Frontal cortex (tissue), 4 donors: ENCODE data around the gene CH25H. TPM values are rescaled to one million over a fixed set of nuclear protein-coding genes. Genes with fewer than 3 reads are reported as not detected.
"Not testable (repeated sequence)": the region's sequence is repeated elsewhere in the genome, so short reads cannot be mapped to it uniquely, and the experiment has no call there.

Experiments
- DNase-seq, 2 donors: peaks; one replicate each; pipeline ENCODE4 v3.0.0; 2012; ENCODE audit warnings: low spot score in 2 of 2
- FAIRE-seq: peaks from 2 replicates; lab custom pipeline; 2012; peaks lifted over from hg19 to GRCh38; lab: Jason Lieb, UNC
- total RNA-seq: library from RNA; depleted of rRNA; stranded (reverse); fragments of >200 nt; gene quantifications from one replicate; pipeline ENCODE4 v1.2.3, GENCODE V29; 2014
- donor health status: control.
- donor health status: control.
- donor health status: control.

Gene CH25H, protein sequence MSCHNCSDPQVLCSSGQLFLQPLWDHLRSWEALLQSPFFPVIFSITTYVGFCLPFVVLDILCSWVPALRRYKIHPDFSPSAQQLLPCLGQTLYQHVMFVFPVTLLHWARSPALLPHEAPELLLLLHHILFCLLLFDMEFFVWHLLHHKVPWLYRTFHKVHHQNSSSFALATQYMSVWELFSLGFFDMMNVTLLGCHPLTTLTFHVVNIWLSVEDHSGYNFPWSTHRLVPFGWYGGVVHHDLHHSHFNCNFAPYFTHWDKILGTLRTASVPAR
- 0.82 TPM for total RNA-seq

DNA sequence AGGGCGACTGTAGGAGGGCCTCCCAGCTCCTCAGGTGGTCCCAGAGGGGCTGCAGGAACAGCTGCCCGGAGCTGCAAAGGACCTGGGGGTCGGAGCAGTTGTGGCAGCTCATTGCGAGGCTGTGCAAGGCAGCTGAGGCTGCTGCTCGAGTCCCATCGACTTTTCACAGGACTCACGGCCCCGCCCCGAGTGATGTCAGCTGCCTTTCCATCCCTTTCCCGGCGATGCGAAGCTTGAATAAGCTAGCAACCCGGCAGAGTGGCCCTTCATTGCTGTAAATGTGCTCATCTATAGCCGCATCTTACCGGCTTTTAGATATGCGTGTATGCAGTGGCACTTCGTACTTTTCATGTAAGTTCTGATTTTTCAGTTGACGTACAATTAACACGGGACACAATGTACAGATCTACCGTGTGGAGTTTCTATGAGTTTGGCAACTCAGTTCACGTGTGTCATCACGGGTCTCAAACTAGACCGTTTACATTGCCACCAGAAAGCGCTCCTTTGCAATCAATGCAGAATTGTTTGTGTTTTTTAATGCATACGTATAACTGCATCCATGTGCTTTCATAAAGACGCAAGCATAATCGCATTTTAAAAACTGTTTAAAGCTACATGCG is at the start of gene CH25H:
Gene CH25H, minus strand, starts transcription at position 137 of the 620 bp plus-strand sequence. Its CDS starts 25 bp downstream, at position 112.
- FAIRE-seq (no peak), DNase-seq (peak; percentile 58 to 68)

DNA sequence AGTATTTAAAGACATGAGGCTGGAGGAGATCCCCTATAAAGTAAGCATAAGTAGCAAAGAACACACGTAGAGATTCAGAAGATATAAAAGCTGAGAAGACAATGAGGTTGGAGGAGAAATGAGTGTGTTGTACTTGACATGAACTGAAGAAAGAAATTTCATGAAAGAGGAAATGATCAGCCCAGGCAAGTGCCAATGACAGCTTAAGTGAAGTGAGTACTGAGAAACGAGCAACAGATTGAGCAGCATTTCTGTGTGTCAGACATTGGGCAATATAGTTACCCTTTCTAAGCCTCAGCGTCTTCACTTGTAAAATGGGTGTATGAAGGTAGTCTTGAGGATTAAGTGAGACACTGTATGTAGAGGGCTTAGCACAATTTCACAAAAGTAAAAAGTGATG is 49.2 kb upstream of the CH25H start:
- no peak for DNase-seq
- FAIRE-seq, result no peak

DNA sequence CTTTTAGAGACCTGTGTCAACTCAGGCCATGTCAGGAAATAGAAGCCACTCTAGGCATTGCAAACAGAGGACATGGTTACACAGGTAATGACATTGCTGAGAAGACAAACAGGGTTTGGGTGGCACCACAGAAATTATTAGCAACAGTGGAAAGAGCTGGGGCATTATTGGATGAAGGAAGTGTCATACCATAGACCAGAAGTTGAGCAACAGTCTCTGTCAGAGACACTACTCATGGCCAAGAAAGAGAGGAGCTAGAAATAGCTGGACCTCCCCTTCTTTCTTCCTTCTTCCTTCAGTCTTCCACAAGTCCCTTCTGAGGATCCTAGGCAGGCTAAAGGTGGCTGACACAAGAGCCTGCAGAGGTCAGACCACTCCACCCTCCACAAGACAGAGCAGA is 48.7 kb upstream of the CH25H start:
- DNase-seq (no peak), FAIRE-seq (no peak)

DNA sequence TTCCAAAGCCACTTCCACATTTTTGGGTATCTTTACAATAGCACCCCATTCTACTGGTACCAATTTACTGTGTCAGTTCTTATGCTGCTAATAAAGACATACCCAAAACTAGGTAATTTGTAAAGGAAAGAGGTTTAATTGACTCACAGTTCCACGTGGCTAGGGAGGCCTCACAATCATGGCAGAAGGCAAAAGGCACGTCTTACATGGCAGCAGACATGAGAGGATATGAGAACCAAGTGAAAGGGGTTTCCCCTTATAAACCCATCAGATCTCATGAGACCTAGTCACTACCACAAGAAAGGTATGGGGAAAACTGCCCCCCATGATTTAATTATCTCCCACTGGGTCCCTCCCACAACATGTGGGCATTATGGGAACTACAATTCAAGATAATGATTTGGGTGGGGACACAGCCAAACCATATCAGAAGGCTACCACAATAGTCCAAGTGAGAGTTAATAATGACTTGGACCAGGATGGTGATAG is 48.0 kb upstream of the CH25H start:
- not testable (repeated sequence) for FAIRE-seq, DNase-seq

DNA sequence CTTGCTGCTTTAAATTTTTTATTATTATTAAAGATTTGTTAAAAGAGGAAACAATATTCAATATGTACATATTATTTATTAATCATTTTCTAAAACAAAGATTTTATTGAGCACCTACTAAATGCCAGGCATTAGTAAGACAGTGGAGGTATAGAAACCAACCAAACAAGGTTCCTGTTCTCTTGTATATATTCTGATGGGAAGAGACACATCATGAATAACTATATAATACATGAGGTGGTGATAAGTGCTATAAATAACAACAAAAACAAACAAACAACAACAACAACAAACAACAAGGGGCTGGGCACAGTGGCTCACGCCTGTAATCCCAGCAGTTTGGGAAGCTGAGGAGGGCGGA is 45.1 kb upstream of the CH25H start:
- DNase-seq (no peak), FAIRE-seq (peak; percentile 66)

DNA sequence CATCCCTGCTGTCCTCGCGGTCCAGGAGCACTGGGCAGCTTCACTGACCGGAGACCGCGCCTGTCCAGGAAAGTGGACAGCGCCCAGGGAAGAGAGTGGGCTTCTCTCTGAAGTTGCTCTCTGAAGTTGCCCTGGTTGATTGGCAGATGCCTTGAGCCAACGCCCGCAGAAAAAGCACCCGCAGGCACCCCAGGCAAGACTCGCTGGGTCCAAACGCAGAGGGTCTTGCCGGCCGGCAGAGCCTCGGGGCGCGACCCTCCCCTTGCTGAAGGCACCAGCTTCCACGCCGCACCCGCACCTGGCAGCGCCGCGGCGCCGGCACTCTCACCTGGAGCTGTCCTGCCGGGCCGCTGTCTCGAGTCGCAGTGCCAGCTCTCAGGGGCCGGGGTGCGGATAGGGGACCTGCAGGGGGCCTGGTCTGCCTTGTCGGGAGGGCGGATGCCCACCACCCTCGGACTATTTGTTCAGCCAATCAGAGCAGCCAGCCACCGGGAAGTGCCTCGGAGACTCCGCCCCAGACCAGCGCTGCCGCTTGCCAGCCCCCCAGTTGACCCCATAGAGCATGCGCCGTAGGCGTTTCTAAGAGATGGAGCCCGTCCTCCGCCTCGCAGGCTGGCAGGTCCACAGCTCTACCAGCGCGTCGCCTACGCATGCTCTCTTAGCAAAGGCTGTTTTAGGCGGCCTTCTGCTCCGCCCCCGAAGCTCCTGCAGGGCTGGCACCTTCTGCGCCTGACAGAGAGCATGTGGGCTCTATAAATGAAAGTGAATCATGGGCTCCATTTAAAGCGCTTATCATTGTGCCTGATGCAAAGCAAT is 44.5 kb upstream of the CH25H start, which contains the start of gene LIPA:
Gene LIPA, minus strand, starts transcription at position 367 of the 816 bp plus-strand sequence. CDS start 4,127 bp downstream, outside the sequence.
- FAIRE-seq, result peak; percentile 60
- peak; percentile 86 for DNase-seq

DNA sequence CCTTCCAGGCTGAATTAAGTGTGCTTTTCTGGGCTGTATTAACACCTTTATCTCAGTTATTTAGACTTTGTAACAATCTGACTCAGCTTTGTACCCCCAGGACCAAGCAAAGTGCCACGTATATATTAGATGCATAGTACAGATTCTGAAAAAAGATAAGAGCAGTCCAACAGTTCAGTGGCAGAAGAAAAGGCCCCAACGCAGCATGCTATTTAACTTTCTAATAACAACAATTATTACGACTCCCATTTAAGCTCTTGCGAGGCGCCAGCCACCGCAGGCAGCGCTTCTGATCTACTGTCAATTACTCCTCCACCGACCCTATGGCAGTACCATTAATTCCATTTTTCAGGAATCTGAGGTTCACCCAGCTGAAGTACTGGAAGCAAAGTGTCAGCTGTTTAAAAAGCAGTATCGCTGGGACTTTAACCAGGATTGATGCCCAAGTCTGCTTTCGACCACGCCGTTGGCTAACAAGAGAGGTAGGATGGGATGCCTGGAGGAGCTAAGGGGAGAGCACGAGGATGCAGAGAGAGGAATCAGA is 43.8 kb upstream of the CH25H start:
- no peak for DNase-seq
- no peak for FAIRE-seq

DNA sequence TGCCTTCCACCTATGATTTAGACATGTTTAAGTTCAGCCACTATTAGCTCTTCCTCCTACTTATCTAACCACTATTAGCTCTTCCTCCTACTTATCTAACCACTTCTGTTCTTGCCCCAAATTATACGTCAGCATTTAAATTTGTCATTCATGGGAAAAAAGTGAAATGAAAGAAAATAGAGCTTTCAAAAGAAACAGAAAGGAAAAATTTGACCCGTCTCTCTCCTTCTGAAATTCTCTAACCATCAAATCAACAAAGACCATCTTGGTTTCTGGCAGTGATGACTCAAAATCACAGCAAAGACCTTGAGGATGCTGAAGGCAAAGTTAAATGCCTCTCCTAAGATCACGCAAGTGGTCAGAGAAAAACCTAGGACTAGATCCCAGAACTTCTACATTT is 41.9 kb upstream of the CH25H start:
- FAIRE-seq, result no peak

DNA sequence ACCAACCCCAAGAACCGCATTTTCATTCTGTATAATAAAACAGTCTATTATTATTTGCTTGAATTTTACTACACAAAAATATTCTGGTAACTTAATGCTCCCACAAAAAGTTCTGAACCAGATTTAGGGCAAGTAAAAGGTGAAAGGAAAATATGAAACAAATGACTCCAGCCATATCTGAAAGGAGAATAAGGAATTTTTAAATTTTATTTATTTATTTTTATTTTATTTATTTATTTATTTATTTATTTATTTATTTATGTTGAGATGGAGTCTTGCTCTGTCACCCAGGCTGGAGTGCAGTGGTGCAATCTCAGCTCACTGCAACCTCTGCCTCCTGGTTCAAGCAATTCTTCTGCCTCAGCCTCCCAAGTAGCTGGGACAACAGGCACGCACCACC is 40.5 kb upstream of the CH25H start:
- DNase-seq, FAIRE-seq: not testable (repeated sequence)

More for the DNA sequence above, 41.9 kb upstream of the CH25H start:
- DNase-seq, result no peak

DNA sequence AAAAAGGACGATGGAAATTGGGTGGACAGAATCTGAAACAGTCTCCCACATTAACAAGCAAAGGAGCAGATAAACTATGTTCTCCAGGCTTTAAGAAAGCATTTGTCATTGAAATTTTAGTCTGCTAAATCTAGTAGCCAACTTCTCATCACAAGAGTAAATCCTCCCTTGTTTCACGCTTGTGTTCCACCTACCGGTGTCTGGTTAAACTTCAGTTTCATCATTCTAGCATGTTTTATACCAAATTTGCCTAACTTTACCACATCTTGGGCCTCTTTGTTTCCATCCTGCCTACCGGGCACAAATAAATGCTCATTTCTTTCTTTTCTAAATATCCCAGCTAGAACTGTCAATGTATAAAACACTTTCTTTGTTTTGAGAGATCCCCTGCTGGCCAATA is 38.7 kb upstream of the CH25H start:
- DNase-seq, result no peak
- FAIRE-seq, result no peak

DNA sequence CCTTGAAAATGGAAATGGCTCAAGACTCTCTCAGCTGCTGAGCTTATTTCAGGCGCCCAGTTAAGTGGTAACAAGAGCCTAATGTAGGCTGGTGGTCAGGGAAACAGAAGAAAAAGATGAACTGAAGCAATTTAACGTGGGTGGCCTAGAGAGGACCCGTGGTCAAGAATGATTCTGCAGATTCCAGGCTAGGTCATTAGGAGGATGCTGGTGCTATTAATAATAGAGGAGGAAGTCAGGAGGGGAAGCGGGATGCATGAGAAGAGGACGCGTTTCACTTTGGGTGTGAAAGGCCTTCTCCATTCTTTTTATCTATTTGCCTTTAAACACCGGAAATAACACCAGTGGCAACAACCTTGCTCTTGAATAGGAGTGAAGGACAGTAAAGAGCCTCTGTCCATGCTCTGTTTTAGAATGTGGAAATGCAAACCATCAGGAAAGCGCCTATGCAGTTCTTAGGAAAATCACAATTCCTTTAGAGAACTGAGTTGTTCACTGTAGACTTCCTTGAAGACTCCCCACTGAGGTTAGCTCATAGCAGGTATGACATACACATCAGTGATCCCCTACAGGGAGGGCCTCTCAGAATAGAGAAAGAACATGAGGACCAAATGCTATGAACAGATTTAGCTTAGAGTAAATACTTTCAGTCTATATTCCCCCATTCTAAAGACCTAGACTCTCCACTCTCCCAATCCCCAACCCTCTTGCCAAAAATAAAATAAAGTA is 35.9 kb upstream of the CH25H start:
- FAIRE-seq, result no peak
- no peak for DNase-seq

DNA sequence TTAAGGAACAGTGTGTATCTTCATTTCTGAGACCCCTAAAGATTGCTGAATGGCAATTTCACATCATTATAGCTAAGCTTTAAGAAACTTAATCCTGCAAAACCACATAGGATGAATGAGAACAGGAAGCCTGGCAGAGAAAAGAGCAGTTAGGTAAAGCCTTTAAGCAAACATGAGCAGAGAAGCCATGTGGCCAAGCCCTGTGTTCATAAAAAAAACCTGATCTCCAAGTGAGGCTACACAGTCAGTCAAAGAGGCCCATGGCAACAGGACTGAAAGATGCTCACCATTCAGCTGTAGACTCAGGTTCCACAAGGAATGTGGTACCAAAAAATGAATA is 35.2 kb upstream of the CH25H start:
- no peak for FAIRE-seq
- DNase-seq, result no peak

DNA sequence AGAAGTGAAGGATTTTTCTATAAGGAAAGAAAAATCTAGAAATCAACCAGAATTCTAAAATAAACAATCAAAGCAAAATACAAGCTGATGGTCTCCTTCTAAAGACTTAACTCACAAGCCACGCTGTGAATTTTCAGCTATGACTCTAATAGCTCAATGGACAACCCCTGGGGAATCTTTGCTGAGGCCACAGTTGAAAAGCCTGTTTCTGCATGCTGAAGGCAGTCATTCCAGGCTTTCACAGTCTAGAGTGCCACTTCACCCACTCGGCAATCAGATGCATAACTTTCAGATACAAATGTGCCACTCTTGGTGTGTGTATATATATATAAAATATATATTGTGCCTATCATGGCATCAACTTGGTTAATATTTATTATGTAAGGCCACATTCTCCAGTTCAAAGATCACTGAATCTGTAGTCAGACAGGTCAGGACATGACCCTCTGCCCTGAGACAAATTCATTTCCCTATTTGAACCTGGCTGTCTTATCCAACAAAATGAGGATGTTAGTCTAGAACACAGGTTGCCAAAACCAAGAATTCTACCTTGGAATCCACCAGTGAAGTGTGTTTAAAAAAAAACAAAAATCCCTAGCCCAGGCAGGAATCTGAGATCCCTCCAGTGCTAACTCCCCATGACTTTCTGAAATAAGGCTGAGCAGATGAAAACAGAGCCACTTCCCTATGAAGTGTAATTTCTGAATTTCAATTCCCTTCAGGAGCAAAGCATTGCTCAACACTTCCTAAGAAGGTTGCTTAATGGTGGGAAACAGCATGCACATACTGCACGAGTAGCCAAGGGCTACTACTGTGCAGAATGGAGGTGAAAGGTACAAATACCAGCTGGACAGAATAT is 34.6 kb upstream of the CH25H start:
- FAIRE-seq (no peak), DNase-seq (no peak)

DNA sequence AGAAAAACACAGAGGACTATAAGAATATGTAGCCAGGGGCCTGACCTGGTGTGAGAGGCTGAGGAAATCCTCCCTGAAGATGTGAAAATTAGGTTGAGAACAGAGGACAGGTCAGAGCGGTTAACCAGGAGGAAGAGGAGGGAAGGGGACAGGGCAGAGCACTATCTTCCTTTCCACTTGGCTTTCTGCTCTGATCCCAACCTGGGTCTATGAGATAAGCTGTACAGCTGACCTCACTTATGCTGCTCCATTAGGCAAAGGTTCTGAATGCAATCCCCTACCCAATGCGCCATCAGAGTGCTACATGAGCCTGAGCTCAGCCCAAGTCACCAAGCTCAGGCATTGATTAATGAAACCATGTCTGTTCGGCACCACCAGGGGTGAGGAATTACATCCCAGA is 33.9 kb upstream of the CH25H start:
- no peak for FAIRE-seq
- no peak for DNase-seq

DNA sequence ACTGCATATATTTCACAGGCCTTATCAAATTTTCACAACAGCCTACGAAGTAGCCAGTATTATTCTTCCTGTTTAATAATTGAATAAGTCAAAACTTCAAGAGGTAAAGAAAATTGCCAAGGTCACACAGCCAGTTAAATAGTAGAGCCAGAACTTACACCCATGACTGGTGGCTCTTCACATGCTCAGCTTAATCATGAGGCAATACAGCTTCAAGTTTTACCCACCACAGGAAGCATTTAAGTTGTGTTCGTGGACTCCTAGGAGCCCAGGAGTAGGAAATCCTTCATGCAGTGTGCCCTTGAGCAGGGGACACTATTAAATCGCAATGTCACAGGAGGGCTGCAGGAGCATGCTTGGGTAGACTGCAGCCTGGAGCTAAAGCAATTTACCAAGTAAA is 33.4 kb upstream of the CH25H start:
- FAIRE-seq, result no peak
- DNase-seq, result no peak

DNA sequence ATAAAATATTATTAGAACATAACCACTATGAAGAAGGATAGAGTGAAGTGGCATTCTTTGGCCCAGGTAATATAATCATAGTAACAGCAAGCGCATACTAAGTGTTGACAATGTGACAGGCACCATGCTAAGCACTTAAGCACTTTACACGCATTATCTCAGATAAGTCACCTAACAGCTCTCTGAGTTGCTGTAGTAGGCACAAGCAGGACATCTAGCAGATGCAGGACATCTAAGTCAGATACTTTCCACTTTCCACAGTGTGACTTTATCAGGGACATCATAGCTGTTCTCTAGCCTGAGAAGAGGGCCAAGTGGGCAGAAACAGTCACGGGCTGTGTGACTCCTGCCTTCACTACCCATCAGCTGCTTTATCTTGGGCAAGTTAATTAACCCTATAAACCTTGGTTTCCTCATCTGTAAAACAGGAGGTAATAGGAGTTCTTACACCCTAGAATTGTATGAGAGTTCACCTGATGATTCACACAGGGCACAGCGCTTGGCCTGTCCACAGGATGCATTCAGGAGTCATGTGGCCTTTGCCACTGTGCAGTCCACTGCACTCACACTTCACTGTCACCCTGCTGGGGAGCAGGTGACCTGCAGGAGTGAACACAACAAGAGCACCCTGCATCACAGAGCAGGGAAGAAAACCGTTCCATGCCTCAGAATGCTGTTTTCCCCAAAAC is 32.0 kb upstream of the CH25H start:
- FAIRE-seq (no peak), DNase-seq (no peak)

DNA sequence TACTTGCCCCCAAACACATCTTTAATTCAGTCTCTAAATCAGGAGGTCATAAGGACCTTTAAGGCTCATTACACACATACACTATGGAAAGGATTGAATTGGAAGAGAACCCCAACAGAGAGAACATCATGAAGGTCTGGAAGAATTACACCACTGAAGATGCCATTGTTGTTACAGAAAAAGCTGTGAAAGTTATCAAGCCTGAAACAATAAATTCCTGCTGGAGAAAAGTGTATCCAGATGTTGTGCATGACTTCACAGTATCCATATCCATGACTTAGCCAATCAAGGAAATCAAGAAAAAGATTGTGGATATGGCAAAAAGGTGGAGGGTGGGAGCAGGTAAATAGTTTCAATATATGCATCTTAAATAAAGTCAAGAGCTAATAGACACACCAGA is 30.7 kb upstream of the CH25H start:
- DNase-seq, result no peak
- FAIRE-seq, result no peak

DNA sequence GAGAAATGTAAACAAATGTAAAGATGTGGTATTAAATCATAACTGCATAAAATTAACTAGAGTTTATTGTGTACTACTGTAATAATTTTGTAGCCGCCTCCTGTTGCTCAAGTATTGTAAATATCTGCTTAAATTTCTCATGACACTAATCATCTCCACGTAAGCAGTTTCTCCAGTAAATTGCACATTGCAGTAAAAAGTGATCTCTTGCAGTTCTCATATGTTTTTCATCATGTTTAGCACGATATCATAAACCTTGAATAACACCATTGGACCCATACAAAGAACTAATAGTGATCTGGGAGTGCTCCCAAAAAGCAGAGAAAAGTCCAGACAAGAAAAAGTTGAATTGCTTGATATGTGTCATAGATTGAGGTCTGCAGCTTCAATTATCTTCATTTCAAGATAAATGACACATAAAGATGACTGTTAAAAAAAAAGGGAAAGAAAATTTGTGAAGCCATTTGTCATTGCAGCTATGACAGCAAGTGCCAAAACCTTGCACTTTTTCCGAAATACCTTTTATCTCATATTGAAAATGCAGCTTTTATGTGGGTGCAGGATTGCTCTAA is 29.2 kb upstream of the CH25H start:
- DNase-seq (no peak), FAIRE-seq (no peak)
